ENCODE measurements around the gene HS3ST3A1.

HS3ST3A1 gene

DNA sequence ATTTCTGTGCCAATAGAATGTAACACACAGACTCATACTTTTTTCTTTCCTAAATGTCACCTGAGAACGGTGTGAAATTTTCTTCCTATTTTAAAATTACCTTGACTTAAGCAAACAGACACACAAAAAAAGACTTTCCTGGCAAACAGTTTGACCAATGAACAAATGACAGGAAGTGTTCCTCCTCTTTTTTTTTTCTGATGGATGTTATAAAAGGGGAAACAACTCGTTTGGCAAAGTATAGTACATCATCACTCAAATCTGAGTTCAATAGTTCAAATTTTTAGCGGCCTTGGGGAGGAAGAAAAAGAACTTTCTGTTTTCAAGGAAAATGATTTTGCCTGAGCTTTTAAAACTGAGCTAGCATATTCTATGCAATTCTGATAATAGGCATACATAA is 19.8 kb downstream of the HS3ST3A1 start:
- no peak for DNase-seq (ENCODE audit: low read depth)
- in situ Hi-C loops (cut with HindIII; ENCODE audit: low sequenced_read_pairs): no loop called here
- TF ChIP-seq, protein P1, sequence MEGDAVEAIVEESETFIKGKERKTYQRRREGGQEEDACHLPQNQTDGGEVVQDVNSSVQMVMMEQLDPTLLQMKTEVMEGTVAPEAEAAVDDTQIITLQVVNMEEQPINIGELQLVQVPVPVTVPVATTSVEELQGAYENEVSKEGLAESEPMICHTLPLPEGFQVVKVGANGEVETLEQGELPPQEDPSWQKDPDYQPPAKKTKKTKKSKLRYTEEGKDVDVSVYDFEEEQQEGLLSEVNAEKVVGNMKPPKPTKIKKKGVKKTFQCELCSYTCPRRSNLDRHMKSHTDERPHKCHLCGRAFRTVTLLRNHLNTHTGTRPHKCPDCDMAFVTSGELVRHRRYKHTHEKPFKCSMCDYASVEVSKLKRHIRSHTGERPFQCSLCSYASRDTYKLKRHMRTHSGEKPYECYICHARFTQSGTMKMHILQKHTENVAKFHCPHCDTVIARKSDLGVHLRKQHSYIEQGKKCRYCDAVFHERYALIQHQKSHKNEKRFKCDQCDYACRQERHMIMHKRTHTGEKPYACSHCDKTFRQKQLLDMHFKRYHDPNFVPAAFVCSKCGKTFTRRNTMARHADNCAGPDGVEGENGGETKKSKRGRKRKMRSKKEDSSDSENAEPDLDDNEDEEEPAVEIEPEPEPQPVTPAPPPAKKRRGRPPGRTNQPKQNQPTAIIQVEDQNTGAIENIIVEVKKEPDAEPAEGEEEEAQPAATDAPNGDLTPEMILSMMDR (IDR thresholded peaks at IDR 0.05; ENCODE audit: low read depth, low read length, missing control alignments): no peak
- no peak overlapping the region for H3K4me3 ChIP-seq (ENCODE audit: low read depth, low read length)

DNA sequence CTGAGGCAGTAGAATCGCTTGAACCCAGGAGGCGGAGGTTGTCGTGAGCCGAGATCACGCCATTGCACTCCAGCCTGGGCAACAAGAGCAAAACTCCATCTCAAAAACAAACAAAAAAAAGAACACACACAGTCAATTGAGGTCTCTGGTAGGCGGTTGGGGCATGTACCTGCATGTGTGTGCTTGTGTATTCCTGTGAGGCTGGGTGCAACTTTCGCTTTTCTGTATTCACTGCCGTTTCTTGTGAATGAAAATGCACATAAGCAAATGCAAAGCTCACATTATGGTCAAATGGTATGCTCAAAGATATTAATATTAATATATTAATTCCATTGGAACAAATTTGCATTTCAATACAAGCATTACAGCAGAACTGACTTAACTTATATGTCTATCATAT is 20.9 kb downstream of the HS3ST3A1 start:
- no peak for DNase-seq (ENCODE audit: low read depth)
- in situ Hi-C loops (cut with HindIII; ENCODE audit: low sequenced_read_pairs): no loop called here
- no peak overlapping the region for H3K4me3 ChIP-seq (ENCODE audit: low read depth, low read length)
- TF ChIP-seq, protein P1 (IDR thresholded peaks at IDR 0.05; ENCODE audit: low read depth, low read length, missing control alignments): no peak

DNA sequence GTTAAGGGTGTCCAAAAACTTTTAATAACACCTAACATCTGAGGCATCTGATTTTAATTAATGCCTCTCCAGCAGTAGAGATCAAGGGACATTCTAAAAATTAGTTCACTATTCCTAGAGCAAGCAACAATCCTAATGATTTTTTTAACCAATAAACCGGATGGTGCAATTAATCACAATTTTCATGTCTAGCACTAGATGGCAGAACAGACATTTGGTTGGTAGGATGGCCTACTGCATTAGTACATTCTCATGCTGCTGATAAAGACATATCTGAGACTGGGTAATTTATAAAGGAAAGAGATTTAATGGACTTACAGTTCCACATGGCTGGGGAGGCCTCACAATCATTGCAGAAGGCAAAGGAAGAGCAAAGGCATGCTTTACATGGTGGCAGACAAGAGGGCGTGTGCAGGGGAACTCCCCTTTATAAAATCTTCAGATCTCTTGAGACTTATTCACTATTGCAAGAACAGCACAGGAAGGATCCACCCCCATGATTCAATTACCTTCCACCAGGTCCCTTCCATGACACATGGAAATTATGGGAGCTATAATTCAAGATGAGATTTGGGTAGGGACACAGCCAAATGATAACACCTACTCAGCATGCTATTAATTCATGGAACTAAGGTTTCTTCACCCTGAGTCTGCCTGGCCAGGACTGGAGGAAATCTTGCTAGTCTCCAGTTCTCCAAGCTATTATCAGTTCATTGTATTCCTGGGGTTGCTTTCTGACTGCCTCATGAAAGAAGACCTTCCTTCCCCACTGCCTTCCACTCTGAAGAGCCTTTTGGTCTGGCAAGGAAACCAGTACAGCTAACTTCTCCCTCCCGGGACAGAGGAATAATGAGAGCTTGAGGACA is 24.8 kb downstream of the HS3ST3A1 start:
- in situ Hi-C loops (cut with HindIII; ENCODE audit: low sequenced_read_pairs): loop anchor here (5.0 kb wide), 1 partner anchor 85 kb away; no protein-coding TSS in a partner anchor
- no peak for DNase-seq (ENCODE audit: low read depth)
- TF ChIP-seq, protein P1 (IDR thresholded peaks at IDR 0.05; ENCODE audit: low read depth, low read length, missing control alignments): no peak

DNA sequence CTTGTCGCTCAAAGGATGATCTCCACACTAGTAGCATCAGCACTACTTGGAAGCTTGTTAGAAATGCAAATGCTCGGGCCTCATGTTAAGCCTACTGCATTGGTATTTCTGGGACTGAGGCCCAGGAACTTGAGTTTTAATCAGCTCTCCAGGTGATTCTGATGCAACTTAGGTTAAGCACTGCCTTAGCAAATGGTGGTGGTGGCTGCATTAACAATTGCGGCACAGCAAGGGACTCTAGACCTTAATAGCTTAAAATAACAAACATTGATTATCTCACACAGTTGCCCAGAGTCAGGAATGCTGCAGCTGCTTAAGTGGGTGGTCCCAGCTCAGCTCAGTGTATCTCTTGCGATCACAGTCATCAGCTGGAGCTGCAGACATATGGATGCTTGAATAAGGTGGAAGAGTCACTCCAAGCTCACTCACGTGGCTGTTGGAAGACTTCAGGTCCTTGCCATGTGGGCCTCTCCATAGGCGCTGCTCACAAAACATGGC is 25.8 kb downstream of the HS3ST3A1 start:
- H3K4me3 ChIP-seq (ENCODE audit: low read depth, low read length): no peak overlapping the region
- in situ Hi-C loops (cut with HindIII; ENCODE audit: low sequenced_read_pairs): loop anchor here (5.0 kb wide), 1 partner anchor 84 kb away; no protein-coding TSS in a partner anchor
- peak; percentile 39 for DNase-seq (ENCODE audit: low read depth)
- TF ChIP-seq, protein P1 (IDR thresholded peaks at IDR 0.05; ENCODE audit: low read depth, low read length, missing control alignments): no peak

More for the DNA sequence above, 24.8 kb downstream of the HS3ST3A1 start:
- H3K4me3 ChIP-seq (ENCODE audit: low read depth, low read length): no peak overlapping the region

- DNase-seq (ENCODE audit: low read depth): no peak
- in situ Hi-C loops (cut with HindIII; ENCODE audit: low sequenced_read_pairs): loop anchor here (5.0 kb wide), 1 partner anchor 83 kb away; no protein-coding TSS in a partner anchor
- TF ChIP-seq, protein P1 (IDR thresholded peaks at IDR 0.05; ENCODE audit: low read depth, low read length, missing control alignments): no peak
Measured at GRCh38 chr17:13575466-13575865, 26.3 kb downstream of the HS3ST3A1 start.

DNA sequence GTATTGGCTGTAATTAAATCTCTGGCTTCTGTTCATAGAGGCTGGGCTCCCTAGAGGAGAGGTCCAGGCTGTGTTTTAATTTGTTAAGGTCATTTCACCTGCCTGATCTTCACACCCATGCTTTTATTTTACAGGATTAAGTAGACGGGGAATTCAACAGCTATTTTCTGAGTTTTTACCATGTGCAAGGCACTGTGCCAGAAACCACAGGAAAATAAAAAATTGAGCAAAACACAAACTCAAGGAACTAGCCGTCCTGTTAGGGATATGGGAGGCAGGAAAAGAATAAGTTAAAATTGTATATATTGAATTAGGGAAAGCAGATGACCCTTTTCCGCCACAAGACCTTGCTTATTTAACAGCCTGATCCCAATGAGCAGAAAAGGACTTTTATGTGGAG is 29.1 kb downstream of the HS3ST3A1 start:
- no peak overlapping the region for H3K4me3 ChIP-seq (ENCODE audit: low read depth, low read length)
- no peak for DNase-seq (ENCODE audit: low read depth)
- in situ Hi-C loops (cut with HindIII; ENCODE audit: low sequenced_read_pairs): no loop called here
- TF ChIP-seq, protein P1 (IDR thresholded peaks at IDR 0.05; ENCODE audit: low read depth, low read length, missing control alignments): no peak

More at GRCh38 chr17:13575466-13575865, 26.3 kb downstream of the HS3ST3A1 start:
- no peak overlapping the region for H3K4me3 ChIP-seq (ENCODE audit: low read depth, low read length)
